T-helper 1 cell treated with Interleukin-12 subunit alpha and Interleukin-12 subunit beta and Interleukin-4 antibody, amounts not matched to agents 30 ng/mL and 1 ng/mL, for 36 hours (primary cell): ENCODE results near the gene CYB5B. TPM values are rescaled to one million over a fixed set of nuclear protein-coding genes. Genes with fewer than 3 reads are reported as not detected.

ENCODE experiments used
- intact Hi-C: fragments of 100-400 bp; cut with micrococcal nuclease; formaldehyde crosslinking; loops from one replicate; pipeline ENCODE4 v1.15.1; 2024
- total RNA-seq: library from RNA; stranded (reverse); gene quantifications from 2 replicates; pipeline ENCODE4 v1.2.3, GENCODE V29; 2022

The CYB5B gene
- total RNA-seq, 1 donor from 2014 or later, result 173 TPM

DNA sequence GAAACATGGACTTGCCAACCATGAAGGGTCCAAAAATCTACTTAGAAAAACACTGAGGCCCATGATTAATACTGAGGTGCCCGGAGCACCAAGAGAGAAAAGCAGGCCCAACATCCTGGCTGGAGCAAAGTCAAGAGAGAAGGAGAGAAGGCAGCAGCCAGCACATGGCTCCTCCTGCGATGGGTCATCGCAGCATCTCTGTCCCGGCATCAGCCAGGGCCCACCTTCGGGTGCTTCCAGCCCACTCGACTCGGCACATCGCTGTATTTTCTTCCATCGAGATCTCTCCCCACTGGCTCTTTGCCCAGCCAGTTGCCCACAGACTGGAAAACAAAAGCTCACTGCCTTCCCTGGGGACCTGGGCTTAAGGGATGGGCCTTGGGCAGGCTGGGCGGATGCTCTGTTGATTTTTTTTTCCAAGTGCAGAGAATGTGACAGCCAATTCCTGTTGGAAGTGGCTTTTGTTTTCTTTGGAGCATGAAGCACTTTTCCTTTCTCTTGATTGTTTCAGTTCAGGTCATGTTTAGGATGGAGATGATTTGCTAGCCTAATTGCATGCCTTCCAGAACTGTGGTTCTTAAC lies 58.1 kb downstream of the CYB5B start:
- intact Hi-C loops, result no loop called here

DNA sequence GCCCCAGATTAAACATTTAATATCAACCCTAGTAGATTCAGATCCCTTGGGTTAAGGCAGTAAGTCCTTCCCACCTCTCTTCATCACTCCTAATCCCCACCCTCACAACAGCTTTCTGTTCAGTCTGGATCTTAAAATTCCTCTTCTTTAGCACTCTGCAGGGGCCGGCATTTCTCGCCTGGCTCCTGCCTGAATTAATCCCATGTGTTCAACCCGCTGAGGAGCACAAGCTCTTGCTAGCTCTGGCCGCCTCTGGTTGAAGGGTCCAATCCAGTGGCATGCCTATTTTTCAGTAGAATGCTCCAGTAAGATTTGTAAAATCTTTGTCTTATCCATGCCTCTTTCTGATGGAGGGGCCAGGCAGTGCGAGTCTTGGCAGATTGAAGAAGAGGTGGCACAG lies 59.2 kb downstream of the CYB5B start:
- intact Hi-C loops, result no loop called here

- intact Hi-C loops, result no loop called here
Observed at GRCh38 chr16:69485361-69485760, 60.9 kb downstream of the CYB5B start.

GRCh38 chr16:69485816-69486215 lies 61.4 kb downstream of the CYB5B start:
- intact Hi-C loops, result no loop called here

- intact Hi-C loops, result no loop called here
Observed at GRCh38 chr16:69486272-69486671, 61.9 kb downstream of the CYB5B start.

DNA sequence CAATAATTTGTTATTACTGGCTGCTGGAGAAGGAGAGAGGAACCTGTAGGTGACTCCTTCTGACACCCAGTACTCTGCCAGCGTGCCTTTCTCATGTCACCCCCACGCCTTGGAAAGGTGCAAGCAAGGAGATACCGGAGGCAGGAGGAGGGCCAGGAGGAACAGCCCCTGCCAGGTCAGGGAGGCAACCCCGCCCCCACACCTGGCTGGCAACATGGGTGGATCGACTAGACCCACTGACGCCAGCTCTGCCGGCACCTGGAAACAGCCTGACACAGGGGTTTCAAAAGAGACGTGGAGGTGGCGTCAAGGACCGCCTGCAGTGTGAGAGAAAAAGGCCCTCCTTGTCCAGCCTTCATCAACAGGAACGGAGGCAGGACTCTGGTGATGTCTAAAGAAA lies 62.3 kb downstream of the CYB5B start:
- intact Hi-C loops, result no loop called here

GRCh38 chr16:69490707-69491324 lies 66.4 kb downstream of the CYB5B start:
- intact Hi-C loops, result no loop called here

- intact Hi-C loops, result no loop called here
Observed at GRCh38 chr16:69494991-69495392, 70.6 kb downstream of the CYB5B start.

DNA sequence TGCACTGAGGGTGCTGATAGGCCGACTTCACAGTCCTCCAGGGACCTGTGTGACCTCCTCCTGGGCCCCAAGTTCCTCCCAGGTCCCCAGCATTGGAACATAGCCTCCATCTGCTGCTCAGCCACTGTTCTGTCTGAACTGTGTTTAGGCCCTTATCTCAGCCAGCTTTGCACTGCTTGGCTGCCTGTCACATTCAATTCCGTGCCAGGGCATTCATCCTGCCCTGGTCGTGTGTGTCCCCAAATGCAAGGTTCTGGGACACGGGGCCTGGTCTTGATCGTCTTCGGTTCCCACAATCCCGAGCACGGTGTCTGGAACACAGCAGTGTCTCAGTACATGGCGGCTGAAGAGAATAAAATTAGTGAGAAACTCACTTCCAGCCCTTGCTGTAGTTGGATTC lies 71.4 kb downstream of the CYB5B start:
- intact Hi-C loops, result no loop called here

- intact Hi-C loops, result no loop called here
Observed at GRCh38 chr16:69496376-69496775, 72.0 kb downstream of the CYB5B start.

- intact Hi-C loops, result no loop called here
Observed at GRCh38 chr16:69496896-69497295, 72.5 kb downstream of the CYB5B start.

DNA sequence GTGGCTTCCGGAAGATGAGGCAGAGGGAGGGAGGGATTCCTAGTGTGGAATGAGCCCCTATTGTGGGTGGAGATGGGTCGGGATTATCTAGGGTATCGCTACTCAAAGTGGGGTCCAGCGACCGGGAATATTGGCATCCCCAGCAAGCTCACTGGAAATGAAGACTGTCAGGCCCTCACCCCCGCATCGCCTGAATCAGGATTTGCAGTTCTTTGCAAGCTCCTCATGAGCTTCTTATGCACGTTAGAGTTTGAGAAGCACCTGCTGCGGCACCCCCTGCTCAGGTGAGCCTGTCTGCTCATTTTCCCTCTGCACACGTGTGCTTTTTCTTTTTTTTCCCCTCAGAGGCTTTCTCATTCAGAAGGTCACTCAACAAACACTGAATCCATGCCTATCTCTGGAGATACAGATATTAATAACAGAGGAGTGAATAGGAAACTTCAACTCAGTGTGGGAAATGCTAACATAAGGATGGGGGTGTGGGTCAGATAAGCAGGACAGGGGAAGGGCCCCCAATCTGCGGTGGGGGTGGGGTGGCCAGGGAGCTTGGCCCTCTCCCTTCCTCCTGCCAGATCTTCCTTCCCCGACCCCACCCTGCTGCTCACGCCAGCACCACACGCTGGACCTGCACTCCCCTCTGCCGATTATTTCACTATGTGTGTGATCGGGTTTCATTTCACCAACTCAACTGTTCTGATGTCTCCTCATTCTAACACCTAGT lies 73.6 kb downstream of the CYB5B start:
- intact Hi-C loops, result no loop called here

GRCh38 chr16:69498926-69499325 lies 74.5 kb downstream of the CYB5B start:
- intact Hi-C loops, result no loop called here

GRCh38 chr16:69499541-69500230 lies 75.3 kb downstream of the CYB5B start:
- intact Hi-C loops, result no loop called here

DNA sequence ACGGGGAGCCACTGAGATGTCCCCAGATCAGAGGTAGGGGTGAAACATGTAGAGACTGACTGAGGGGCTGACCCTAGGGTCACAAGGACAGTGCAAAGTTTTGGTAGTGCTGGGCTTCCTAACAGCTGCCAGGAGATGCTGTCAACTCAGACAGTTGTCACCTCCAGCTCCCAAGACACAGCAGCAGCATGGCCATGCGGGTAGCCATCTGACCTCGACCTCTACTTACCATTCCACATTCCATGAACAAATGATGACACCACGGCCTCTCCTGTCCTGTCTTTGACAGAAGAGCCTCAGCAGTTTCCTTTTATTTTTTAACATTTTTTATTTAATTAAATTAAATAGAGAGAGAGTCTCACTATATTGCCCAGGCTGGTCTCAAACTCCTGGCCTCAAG lies 76.1 kb downstream of the CYB5B start:
- intact Hi-C loops, result no loop called here

DNA sequence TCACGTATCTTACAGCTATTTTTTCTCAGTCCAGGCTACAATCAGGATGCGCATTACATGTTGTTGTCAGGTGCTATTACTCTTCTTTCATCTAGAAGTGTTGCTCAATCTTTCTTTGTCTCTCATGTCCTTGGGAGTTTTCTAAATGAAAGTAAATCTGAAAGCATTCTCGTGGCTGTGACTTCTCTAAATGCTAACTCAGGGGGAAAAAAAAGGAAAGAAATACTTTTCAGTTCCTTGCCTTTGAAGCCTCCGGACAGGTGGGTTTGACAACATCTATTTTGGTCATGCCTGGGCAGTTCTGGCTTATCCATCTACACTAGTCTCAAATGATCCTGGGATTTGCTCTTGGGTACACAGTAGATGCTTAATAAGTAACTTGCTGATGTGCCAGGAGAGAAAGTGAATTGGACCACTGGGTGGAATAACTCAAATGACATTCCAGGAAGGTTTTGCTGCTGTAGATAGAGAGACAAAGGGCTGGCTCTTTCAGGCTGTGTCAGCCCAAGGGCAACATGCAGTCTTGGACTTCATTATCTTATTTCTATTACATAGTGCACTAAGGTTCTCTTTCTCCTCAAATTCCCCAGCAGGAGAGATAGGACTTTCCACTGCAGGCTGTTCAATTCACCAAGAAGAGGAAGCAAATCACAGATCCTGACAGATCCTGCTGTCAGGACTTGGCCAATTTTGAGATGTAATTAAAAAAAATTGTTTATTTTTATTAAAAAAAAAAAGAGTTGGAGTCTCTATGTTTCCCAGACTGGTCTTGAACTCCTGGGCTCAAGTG lies 77.7 kb downstream of the CYB5B start:
- intact Hi-C loops, result no loop called here

GRCh38 chr16:69503244-69503643 lies 78.8 kb downstream of the CYB5B start:
- intact Hi-C loops, result no loop called here

GRCh38 chr16:69508033-69508755 lies 83.8 kb downstream of the CYB5B start:
- intact Hi-C loops, result no loop called here

DNA sequence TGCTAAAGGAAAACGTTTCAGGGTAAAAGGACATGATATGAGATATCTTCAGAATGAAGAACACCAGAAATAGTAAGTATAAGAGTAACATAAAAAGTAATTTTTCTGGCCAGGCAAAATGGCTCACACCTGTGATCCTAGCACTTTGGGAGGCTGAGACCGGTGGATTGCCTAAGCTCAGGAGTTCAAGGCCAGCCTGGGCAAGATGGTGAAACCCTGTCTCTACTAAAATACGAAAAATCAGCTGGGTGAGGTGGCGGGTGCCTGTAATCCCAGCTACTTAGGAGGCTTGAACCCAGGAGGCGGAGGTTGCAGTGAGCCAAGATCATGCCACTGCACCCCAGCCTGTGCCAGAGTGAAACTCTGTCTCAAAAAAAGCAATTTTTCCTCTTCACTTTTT lies 84.7 kb downstream of the CYB5B start:
- intact Hi-C loops, result no loop called here

DNA sequence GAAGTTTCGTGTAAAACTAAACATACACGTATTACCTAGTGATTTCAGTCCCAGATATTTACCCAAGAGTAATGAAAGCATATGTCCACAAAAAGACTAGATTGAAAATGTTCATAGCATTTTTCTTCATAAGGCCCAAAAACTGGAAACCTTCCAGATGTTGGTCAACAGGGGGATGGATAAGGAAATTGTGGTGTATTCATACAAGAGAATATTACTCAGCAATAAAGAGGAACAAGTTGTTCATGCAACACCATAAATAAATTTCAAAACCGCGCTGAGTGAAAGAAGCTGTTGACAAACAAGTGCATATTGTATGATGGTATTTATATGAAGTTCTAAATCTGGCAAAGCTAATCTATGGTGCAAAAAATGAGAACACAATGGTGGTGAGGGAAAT lies 87.2 kb downstream of the CYB5B start:
- intact Hi-C loops, result no loop called here
